Activated CD4-positive, alpha-beta T cell treated with anti-CD3 and anti-CD28 coated beads, Interleukin-2, amount 10 ng/mL, durations not matched to agents 7 days and 5 days (primary cell): ENCODE measurements around the gene SMCO2. TPM values are rescaled to one million over a fixed set of nuclear protein-coding genes. Genes with fewer than 3 reads are reported as not detected.

ENCODE experiments used
- total RNA-seq, 2 experiments: library from RNA; stranded (reverse); gene quantifications; one replicate each; pipeline ENCODE4 v1.2.3, GENCODE V29; 2021

Gene SMCO2
- total RNA-seq, 2 experiments from 2014 or later, result 0.22 to 0.46 TPM

Other genes with a start within 250 kb of the SMCO2 start
- gene STK38L, start 202.4 kb upstream of the SMCO2 start, total RNA-seq, result 10 to 100 TPM; 18.2 to 20.4 TPM
- gene BMAL2, start 113.9 kb upstream of the SMCO2 start, total RNA-seq, result 10 to 100 TPM; 17.3 to 18.0 TPM
- gene PPFIBP1, start 77.5 kb downstream of the SMCO2 start, total RNA-seq, result 1 to 10 TPM; 7.7 to 8.6 TPM
- gene REP15, start 249.7 kb downstream of the SMCO2 start, total RNA-seq, result under 1 TPM; 0.25 to 0.37 TPM